Measurements from ENCODE around the gene PUM2.

Gene PUM2

DNA sequence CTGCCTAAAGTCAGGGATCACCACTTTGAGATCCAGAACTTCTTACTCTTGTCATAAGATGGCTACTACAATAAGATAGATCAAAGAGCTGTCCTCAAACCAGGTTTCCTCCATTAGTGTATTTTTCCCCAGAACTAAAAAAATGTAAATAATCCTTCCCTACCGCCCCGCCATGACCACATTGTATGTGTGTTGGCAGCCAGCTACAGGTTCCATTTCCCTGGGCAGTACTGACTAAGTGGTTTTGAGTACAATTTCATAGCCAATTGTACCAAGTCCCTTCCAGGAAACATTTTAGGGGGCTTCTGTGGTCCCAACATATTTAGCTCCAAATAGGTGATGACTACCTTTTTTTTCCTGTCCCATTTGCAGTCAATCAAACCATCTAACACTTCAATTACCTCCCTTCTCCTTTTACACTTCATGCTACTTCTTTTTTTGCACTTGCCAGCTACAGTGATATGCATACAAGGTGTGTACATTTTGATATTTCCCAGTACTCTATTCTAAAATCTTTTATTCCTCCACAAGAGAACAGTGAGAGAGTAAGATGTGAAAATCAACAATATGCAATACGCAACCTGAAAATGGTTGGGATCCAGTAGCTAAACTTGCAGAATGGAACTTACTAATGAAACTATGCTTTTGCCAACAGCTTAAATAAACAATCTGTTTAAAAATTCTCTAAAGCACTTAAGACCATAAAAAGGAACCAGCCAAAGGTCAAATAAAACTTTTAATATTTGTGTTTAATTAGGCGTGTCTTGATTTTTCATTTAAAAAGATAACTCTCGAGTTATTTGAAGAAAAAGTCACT lies 3.9 kb downstream of the PUM2 start:
- DNase-seq (ENCODE audit: low spot score) = no peak
- TF ChIP-seq, protein P1, sequence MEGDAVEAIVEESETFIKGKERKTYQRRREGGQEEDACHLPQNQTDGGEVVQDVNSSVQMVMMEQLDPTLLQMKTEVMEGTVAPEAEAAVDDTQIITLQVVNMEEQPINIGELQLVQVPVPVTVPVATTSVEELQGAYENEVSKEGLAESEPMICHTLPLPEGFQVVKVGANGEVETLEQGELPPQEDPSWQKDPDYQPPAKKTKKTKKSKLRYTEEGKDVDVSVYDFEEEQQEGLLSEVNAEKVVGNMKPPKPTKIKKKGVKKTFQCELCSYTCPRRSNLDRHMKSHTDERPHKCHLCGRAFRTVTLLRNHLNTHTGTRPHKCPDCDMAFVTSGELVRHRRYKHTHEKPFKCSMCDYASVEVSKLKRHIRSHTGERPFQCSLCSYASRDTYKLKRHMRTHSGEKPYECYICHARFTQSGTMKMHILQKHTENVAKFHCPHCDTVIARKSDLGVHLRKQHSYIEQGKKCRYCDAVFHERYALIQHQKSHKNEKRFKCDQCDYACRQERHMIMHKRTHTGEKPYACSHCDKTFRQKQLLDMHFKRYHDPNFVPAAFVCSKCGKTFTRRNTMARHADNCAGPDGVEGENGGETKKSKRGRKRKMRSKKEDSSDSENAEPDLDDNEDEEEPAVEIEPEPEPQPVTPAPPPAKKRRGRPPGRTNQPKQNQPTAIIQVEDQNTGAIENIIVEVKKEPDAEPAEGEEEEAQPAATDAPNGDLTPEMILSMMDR (IDR thresholded peaks at IDR 0.05; ENCODE audit: borderline replicate concordance, control extremely low read depth, extremely low read depth, insufficient read depth, missing control alignments) = no peak
- in situ Hi-C loops (cut with MboI; ENCODE audit: low sequenced_read_pairs, unreplicated experiment) = no loop called here

DNA sequence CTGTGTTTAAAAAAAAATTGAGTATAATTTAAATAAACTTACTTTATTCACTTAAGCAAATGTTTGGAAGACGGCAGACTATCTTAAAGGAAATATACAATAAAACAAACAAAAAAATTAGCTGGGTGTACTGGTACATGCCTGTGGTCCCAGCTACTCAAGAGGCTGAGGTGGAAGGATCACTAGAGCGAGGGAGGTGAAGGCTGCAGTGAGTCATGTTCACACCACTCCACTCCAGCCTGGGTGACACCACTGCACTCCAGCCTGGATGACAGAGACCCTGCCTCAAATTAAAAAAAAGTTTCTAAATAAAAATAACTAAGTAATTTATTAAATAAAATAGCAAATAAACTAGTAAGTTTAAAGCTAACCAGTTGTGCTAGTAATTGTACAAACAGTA lies 7.5 kb downstream of the PUM2 start:
- TF ChIP-seq, protein P1 (IDR thresholded peaks at IDR 0.05; ENCODE audit: borderline replicate concordance, control extremely low read depth, extremely low read depth, insufficient read depth, missing control alignments) = no peak
- no peak for DNase-seq (ENCODE audit: low spot score)
- in situ Hi-C loops (cut with MboI; ENCODE audit: low sequenced_read_pairs, unreplicated experiment) = no loop called here

DNA sequence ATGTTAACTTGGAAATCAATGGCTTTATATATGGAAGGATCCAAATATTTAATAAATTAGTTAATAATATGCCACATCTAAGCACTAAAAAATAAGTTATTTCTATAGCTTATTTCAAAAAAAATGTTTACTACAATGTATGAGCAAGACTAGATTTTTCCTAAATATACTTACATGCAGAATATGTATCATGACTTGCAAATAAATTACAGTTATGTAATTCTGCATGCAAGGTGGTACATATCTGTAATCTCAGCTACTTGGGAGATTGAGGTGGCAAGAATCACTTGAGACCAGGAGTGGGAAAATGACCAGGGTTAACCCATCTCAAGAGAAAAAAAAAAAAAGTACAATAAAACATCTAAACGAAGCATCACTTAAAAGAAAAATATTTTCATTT lies 11.6 kb downstream of the PUM2 start:
- in situ Hi-C loops (cut with MboI; ENCODE audit: low sequenced_read_pairs, unreplicated experiment) = no loop called here
- DNase-seq (ENCODE audit: low spot score) = no peak
- TF ChIP-seq, protein P1 (IDR thresholded peaks at IDR 0.05; ENCODE audit: borderline replicate concordance, control extremely low read depth, extremely low read depth, insufficient read depth, missing control alignments) = no peak

DNA sequence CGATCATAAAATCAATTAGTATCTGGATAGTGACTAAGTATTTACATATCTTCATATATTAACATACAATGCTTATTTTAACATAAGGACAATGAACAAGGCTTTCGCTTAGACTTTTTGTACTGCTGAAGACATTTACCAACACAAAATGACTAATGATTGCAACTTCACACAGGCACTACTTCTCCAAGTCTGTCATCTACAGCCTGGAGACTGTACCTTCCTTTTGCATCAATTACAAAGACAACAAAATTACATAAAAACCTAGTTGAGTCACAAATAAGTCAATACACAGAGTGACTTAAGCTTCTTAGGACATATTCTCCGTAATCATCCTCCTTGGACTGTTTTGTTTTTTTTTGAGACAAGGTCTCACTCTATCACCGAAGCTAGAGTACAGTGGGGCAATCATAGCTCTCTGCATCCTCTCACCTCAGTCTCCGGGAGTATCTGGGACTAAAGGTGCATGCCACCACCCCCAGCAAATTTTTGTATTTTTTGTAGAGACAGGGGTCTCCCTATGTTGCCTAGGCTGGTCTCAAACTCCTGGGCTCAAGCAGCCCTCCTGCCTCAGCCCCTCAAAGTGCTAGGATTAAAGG lies 15.9 kb downstream of the PUM2 start:
- in situ Hi-C loops (cut with MboI; ENCODE audit: low sequenced_read_pairs, unreplicated experiment) = no loop called here
- TF ChIP-seq, protein P1 (IDR thresholded peaks at IDR 0.05; ENCODE audit: borderline replicate concordance, control extremely low read depth, extremely low read depth, insufficient read depth, missing control alignments) = no peak
- DNase-seq (ENCODE audit: low spot score) = no peak

DNA sequence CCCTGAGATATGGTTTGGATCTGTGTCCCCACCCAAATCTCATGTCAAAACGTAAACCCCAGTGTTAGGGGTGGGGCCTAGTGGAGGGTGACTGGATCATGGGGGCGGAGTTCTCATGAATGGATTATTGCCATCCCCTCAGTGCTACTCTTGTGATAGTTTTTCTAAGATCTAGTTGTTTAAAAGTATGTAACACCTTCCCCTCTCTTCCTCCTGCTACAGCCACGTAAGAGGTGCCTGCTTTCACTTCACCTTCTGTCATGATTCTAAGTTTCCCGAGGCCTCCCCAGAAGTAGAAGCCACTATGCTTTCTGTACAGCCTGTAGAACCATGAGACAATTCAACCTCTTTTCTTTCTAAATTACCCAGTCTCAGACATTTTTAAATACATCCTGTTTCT lies 16.9 kb downstream of the PUM2 start:
- in situ Hi-C loops (cut with MboI; ENCODE audit: low sequenced_read_pairs, unreplicated experiment) = no loop called here
- TF ChIP-seq, protein P1 (IDR thresholded peaks at IDR 0.05; ENCODE audit: borderline replicate concordance, control extremely low read depth, extremely low read depth, insufficient read depth, missing control alignments) = no peak
- DNase-seq (ENCODE audit: low spot score) = no peak

DNA sequence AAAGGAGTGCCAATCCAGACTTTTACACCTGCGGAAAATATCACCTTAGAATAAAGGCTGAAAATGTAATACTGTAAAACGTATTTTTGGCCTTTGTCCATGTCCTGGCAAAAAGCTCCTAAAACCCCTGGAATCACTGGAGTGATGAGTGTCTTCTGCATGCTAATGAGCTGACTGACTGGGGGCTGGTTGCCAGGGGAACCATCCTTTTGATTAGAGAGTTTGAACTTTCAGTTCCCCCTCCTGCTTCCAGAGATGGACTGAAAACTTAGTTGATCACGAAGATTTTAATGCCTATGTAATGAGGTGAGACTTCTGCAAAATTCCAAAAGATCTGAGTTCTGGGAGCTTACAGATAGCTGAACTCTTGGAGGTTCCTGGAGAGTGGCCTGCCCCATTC lies 20.5 kb downstream of the PUM2 start:
- TF ChIP-seq, protein P1 (IDR thresholded peaks at IDR 0.05; ENCODE audit: borderline replicate concordance, control extremely low read depth, extremely low read depth, insufficient read depth, missing control alignments) = no peak
- in situ Hi-C loops (cut with MboI; ENCODE audit: low sequenced_read_pairs, unreplicated experiment) = no loop called here
- DNase-seq (ENCODE audit: low spot score) = no peak

Measured in GM13976 (cell line).